MCF 10A (cell line): Measurements from ENCODE around the gene PDIA5. TPM values are rescaled to one million over a fixed set of nuclear protein-coding genes. Genes with fewer than 3 reads are reported as not detected.

ENCODE experiments used
- BruUV-seq: library from RNA; stranded (reverse); fragments of 400-500 nt; replicated peaks from 2 replicates; lab custom pipeline; 2021; lab: Mats Ljungman, UMichigan
- CTCF ChIA-PET: fragments of 300-600 bp; sonication (Branson Sonifier 250); formaldehyde crosslinking; extraction: SDS; loops from one replicate; lab custom pipeline; 2021; ENCODE audit warnings: antibody characterized with exemption, inconsistent platforms; lab: Yijun Ruan, JAX
- POLR2A ChIA-PET: fragments of 300-600, 350-650 bp; sonication (Branson Sonifier 250); formaldehyde crosslinking; extraction: SDS; loops from one replicate; lab custom pipeline; 2020; ENCODE audit warnings: antibody characterized with exemption, inconsistent platforms; lab: Yijun Ruan, JAX
- DNase-seq: peaks from one replicate; pipeline ENCODE4 v3.0.0-alpha.2; 2018; ENCODE audit not compliant: unreplicated experiment
- H3K27ac Mint-ChIP-seq: one replicate; pipeline ENCODE4 v1.8.0; 2022; ENCODE audit warnings: mild to moderate bottlenecking, low read depth, mixed read lengths; ENCODE audit not compliant: unreplicated experiment
- H3K27me3 Mint-ChIP-seq: one replicate; pipeline ENCODE4 v1.8.0; 2022; ENCODE audit warnings: mixed read lengths; ENCODE audit not compliant: insufficient read depth, unreplicated experiment
- H3K36me3 Mint-ChIP-seq: one replicate; pipeline ENCODE4 v1.8.0; 2022; ENCODE audit warnings: mild to moderate bottlenecking, moderate library complexity, mixed read lengths; ENCODE audit not compliant: insufficient read depth, unreplicated experiment
- H3K4me1 Mint-ChIP-seq: one replicate; pipeline ENCODE4 v1.8.0; 2022; ENCODE audit warnings: mixed read lengths; ENCODE audit not compliant: insufficient read depth, unreplicated experiment
- H3K4me3 Mint-ChIP-seq: one replicate; pipeline ENCODE4 v1.8.0; 2022; ENCODE audit warnings: mild to moderate bottlenecking, moderate library complexity, mixed read lengths; ENCODE audit not compliant: unreplicated experiment
- H3K9me3 Mint-ChIP-seq: one replicate; pipeline ENCODE4 v1.8.0; 2022; ENCODE audit warnings: mixed read lengths; ENCODE audit not compliant: unreplicated experiment
- CTCF ChIP-seq: fragments of 200-600 bp; IDR thresholded peaks from one replicate; pipeline ENCODE4 v1.8.0; 2022; ENCODE audit warnings: antibody characterized with exemption, mild to moderate bottlenecking; ENCODE audit not compliant: unreplicated experiment
- intact Hi-C: fragments of 100-400 bp; cut with micrococcal nuclease; formaldehyde crosslinking; loops from 2 replicates; pipeline ENCODE4 v1.14.1; 2022
- total RNA-seq: library from RNA; stranded (reverse); gene quantifications from 2 replicates; pipeline ENCODE4 v1.2.3, GENCODE V29; 2022

Gene PDIA5
- total RNA-seq, 1 experiment from 2014 or later, result 47.7 TPM

GRCh38 chr3:123120573-123120972 is 53.7 kb downstream of the PDIA5 start:
- ChIA-PET POLR2A (no interaction called here), CTCF (interaction anchor here (0.6 to 0.7 kb wide), 2 partner anchors 93 to 610 kb away, joined by 4 read pairs; partner anchors contain the start of gene SEMA5B)
- intact Hi-C loops, result no loop called here
- BruUV-seq, result no TSS peak
- Mint-ChIP-seq H3K36me3 (peaks cover 58% of the 10 kb centered on the region), H3K27me3 (no peaks in the 10 kb centered on the region), H3K9me3 (no peaks in the 10 kb centered on the region), H3K4me3 (no peak overlapping the region), H3K4me1 (peaks cover 24% of the 10 kb centered on the region), H3K27ac (no peak overlapping the region)
- no peak for DNase-seq
- no peak for TF ChIP-seq CTCF

GRCh38 chr3:123122057-123122456 is 55.2 kb downstream of the PDIA5 start:
- peak overlapping the region; percentile 85 for H3K27ac Mint-ChIP-seq
- DNase-seq, result no peak
- H3K27me3 Mint-ChIP-seq, result no peaks in the 10 kb centered on the region
- TF ChIP-seq CTCF, result no peak
- ChIA-PET CTCF (interaction anchor here (0.6 to 0.9 kb wide), 2 partner anchors 177 to 180 kb away, joined by 3 read pairs; no protein-coding TSS in a partner anchor), POLR2A (interaction anchor here (1.0 to 1.5 kb wide), 6 partner anchors 9 to 80 kb away, joined by 3 to 5 read pairs (median 4); partner anchors contain the start of genes PDIA5 and SEC22A)
- H3K9me3 Mint-ChIP-seq, result no peaks in the 10 kb centered on the region
- intact Hi-C loops, result no loop called here
- no TSS peak for BruUV-seq
- H3K4me3 Mint-ChIP-seq, result no peak overlapping the region
- peaks cover 24% of the 10 kb centered on the region for H3K4me1 Mint-ChIP-seq
- H3K36me3 Mint-ChIP-seq, result peaks cover 46% of the 10 kb centered on the region

GRCh38 chr3:123122525-123123315 is 55.9 kb downstream of the PDIA5 start:
- ChIA-PET CTCF (interaction anchor here (0.5 to 1.0 kb wide), 7 partner anchors 8 to 541 kb away, joined by 3 read pairs; no protein-coding TSS in a partner anchor), POLR2A (interaction anchor here (0.5 to 1.5 kb wide), 10 partner anchors 9 to 582 kb away, joined by 3 to 5 read pairs (median 3); partner anchors contain the start of genes PDIA5 and SEC22A)
- no TSS peak for BruUV-seq
- no peaks in the 10 kb centered on the region for H3K9me3 Mint-ChIP-seq
- no peak for TF ChIP-seq CTCF
- H3K36me3 Mint-ChIP-seq, result peaks cover 47% of the 10 kb centered on the region
- intact Hi-C loops, result no loop called here
- DNase-seq, result peak; percentile 36
- no peaks in the 10 kb centered on the region for H3K27me3 Mint-ChIP-seq
- peaks cover 24% of the 10 kb centered on the region for H3K4me1 Mint-ChIP-seq
- no peak overlapping the region for H3K4me3 Mint-ChIP-seq
- peak overlapping the region; percentile 85 for H3K27ac Mint-ChIP-seq
